GM19468 (cell line): ENCODE results near the gene NIPBL.
"Not testable (repeated sequence)": the region's sequence is repeated elsewhere in the genome, so short reads cannot be mapped to it uniquely, and the experiment has no call there.

ENCODE experiments used
- ATAC-seq: cut with Tn5 transposase; IDR thresholded peaks from one replicate; pipeline ENCODE4 v1.9.1; 2021; ENCODE audit warnings: mild to moderate bottlenecking, moderate library complexity, moderate number of reproducible peaks; ENCODE audit not compliant: unreplicated experiment; ENCODE audit errors: extremely low read depth

NIPBL gene

DNA sequence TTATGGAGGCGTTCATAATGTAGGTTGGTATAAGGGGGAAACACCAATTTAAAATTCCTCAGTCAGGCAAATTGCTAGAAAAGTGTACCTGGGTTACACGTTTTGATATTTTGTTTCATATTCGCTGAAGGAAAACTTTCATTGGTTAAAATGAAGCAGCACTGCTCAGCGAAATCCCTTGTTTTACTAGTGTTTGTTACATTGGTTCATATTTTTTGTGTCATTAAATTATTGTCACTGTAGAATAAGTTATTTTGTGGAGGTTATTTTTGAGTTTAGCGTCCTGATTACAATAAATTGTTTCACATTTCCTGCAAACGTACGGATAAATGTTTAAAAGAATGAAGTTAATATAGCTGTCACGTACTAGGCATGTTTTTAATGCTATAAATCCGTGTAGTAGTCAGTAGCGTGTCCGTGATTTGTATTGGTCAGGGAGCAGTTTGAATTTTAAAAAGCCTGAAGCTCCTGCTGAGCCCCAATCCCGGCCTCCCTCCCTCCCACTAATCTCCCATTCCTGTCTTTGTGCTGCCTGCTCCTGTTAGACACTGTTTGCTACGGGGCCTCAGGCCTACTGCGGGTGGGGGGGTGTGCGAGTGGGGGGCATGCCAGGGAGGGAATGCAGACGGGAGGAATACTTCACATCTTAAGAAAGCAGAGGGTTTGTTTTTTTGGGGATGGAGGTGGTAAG lies 2.0 kb downstream of the NIPBL start:
- ATAC-seq: no peak

DNA sequence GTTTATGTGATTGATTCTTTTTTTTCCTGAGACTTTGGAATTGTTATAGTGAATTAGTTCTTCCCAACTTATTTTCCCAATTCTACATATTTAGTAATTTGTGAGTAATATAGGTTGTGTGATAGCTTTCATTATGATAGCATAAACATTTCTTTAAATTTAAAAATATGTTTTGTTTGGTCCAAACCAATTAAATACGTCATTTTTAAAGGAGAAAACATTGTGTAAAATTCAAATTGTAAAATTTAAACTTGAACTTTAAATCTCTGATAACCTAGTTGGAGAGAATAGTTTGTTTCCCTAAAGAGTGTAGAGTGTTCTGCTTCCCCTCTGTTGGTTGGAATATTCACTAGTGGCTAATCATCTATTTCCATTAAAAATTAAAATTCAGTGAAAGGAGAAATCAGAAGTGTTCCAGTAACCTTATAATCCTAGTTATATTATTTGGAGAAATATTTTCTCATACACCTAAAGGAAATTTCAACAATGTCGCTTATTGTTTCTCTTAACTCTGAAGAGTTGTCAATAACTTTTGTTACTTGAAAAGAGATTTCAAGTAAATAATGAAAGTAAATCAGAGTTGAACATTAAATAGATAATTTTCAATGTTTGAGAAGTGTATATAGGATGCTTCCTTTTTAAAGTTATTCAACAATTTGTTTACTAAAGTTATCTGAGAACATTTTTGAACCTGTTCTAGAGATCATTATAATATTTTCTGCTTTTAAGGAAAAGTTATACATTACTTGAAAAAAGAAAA lies 2.9 kb downstream of the NIPBL start:
- ATAC-seq: no peak

DNA sequence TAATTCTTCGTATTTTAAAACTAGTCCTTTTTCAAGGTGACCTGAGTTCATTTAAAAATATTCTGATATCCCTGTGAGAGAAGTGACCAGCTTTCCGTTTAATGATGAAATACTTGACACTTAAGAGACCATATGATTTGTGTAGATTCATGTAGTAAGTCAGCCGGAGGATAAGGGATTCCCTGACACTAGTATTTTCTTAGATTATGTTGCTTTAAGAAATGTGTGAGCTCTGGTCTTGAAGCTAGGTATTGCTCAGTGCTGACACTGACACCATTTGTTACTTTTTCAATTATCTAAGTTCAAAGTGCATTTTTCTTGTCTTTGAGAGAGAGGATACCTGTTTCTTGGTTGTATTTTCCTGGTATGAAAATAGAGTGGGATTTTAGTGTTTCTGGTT lies 4.2 kb downstream of the NIPBL start:
- no peak for ATAC-seq

DNA sequence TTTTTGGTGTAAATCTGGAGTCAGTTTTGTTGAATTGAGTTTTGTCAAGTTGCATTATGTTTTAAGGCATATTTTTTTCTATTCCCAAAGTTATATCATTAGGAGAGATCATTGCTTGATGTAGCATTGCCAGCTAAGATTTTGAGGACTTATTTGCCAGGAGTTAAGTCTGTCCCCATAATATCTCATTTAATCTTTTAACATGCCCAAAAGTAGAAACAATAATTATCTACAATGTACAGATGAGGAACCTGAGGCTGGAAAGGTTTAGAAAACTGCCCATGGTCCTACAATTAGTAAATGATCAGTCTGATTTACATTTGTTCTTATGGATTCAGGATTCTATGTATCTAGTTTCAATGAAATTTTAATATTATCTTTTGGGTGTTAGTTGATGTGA lies 4.7 kb downstream of the NIPBL start:
- ATAC-seq: no peak

DNA sequence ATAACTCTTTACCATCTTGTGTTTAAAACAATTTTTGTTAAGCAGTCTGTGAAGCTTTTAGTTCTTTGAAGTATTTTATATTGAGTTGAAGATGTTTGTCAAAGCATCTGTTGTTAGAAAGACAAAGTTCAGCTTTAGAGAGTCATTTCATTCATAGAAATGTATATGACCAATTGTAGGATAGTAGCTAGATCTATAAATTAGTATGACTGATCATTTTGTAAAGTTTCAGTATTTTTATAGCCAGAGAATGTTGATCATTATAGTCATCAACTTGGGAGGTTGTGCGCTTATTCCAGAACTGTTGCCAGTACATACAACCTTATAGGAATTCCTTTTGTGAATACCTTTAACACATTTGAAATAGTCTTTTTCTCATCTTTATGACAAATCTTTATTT lies 5.2 kb downstream of the NIPBL start:
- ATAC-seq: no peak

DNA sequence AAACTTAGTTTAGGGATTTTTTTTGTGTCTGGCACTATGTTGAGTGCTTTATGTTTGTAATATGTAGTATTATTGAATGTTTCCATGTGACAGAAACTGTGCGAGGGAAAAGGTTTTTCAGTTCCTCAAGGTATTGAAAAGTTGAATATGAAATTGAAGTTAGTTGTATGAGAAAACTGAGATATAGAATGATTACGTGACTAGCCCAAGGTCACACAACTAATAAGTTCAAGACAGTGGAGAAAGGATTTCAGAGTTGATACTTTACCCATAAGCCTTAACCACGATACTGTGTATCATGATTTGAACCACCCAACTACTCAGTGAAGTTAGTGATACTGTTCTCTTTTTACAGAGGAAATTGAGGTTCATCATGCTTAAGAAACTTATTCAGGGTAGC lies 5.7 kb downstream of the NIPBL start:
- no peak for ATAC-seq

DNA sequence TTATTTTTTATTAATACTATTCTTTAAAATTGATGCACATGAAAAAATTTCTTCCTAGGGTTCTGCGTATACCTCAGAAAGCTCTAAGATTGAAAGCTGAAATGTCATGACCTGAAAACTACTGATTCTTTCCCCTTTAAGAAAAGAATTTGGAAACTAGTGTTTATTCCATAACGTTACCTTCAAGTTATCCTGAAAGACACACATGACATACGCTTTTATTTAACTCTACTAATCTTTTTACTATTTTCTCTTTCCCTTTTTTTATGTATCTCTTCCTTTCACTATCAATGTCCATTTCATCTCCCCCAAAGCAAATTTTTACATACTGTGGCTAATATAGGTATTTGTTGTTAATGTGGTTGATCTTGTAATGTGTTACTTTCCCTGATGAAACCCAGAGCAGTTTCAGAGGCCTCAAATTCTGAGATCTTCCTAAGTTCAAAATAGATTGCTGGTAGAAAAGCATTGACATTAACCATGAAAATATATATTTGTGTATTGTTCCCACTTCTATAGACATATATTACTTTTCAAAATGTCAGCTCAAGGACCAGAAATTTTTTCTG lies 7.4 kb downstream of the NIPBL start:
- no peak for ATAC-seq

DNA sequence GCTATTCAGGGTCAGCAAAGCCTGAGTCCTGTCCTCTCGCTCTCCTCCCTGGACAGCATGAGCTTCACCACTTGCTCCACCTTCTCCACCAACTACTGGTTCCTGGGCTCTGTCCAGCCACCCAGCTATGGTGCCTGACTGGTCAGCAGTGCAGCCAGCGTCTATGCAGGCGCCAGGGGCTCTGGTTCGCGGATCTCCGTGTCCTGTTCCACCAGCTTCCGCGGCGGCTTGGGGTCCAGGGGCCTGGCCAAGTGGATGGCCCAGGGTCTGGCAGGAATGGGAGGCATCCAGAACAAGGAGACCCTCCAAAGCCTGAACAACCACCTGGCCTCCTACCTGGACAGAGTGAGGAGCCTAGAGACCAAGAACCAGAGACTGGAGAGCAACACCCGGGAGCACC lies 8.6 kb downstream of the NIPBL start:
- ATAC-seq: no peak

DNA sequence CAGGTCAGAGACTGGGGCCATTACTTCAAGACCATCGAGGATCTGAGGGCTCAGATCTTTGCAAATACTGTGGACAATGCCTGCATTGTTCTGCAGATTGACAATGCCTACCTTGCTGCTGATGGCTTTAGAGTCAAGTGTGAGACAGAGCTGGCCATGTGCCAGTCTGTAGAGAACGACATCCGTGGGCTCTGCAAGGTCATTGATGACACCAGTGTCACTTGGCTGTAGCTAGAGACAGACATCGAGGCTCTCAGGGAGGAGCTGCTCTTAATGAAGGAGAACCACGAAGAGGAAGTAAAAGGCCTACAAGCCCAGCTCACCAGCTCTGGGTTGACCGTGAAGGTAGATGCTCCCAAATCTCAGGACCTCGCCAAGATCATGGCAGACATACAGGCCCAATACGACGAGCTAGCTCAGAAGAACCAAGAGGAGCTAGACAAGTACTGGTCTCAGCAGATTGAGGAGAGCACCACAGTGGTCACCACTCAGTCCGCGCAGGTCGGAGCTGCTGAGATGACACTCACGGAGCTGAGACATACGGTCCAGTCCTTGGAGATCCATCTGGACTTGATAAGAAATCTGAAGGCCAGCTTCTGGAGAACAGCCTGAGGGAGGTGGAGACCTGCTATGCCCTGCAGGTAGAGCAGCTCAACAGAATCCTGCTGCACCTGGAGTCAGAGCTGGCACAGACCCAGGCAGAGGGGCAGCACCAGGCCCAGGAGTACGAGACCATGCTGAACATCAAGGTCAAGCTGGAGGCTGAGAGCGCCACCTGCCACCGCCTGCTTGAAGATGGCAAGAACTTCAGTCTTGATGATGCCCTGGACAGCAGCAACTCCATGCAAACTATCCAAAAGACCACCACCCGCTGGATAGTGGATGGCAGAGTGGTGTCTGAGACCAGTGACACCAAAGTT lies 9.3 kb downstream of the NIPBL start:
- ATAC-seq: no peak

DNA sequence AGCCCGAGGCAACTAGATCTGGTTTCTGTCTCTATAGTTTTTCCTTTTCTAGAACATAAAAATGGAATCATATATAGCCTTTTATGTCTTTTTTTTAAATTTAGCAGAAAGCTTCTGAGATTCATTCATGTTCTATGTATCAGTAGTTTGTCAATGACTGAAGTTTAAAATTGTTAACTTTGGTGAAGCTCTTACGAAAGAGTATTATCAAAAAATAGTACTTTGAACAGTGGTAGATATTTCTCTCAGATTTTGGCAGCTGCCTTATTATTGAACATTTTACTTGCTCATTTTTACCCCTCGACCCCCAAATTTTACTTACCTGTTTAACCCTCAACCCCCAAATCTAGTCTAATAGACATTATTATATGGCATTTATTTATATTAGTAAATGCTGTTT lies 10.2 kb downstream of the NIPBL start:
- no peak for ATAC-seq

DNA sequence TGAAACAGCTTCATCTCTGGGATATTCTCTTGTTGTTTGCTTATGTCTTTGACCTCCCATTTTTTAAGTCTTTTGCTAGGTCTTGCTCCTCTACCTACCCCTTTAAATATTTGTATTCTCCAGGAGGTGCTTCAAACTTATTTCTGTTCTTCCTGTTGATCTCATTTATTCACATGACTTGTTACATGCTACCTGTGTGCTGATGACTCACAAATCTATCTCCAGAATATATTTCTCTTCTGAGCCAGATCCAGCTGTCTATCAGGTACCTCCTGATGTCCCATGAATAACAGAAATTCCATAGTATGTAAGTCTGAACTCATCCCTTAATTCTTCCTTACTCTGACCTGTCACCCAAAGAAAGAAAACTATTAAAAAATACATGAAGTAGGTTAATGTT lies 11.0 kb downstream of the NIPBL start:
- no peak for ATAC-seq

DNA sequence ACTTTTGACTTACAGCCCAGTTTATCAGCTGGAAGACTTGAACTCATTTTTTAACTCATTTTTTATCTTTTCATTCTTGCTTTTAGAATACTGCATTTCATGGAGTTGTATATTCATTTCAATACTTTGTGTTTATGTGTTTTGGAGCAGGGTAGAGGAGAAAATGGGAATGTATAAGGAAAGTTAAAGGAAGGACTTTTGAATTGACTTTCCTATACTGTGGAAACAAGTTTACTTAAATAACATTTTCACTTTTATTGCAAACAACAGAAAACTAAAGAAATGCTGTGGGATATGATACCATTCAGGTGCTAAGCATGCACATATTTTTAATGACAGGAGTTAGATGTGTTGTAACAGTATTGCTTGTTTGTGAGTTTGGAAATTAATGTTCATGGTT lies 11.7 kb downstream of the NIPBL start:
- ATAC-seq: no peak

DNA sequence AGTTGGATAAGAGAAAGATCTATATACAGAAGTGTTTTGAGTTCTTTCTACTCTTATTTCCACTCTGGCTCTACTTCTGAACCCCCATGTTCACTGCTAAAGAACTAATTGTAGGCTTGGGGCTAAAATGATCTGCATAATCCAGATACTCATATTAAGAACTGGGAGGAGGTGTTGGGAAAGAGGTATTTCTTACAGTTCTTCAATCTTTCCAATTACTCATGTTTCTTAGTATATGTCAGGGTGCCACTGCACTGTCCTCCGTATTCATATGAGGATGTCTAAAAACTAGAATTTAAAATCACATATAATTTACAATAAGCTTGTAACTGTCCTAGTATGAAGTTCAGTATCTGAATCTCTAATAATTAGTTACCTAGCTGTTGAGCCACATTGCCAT lies 12.7 kb downstream of the NIPBL start:
- ATAC-seq: no peak

DNA sequence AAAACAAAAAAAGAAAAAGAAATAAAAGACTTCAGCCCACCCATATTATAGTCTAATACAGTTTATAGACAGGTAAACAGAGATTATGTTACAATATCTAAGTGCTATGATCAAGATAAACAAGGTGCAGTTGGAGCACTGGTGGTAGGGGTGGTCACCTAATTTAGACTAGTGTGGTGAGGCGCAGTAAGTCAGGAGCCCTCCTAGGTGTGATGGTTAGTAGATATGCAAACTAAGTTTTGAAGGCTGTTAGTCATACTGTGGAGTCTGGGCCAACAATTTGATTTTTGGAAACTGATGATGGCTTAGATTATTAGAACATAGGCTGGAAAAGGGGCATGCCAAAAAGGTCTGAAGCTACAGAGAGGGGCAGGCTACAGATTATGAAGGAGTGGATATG lies 14.7 kb downstream of the NIPBL start:
- ATAC-seq: no peak

DNA sequence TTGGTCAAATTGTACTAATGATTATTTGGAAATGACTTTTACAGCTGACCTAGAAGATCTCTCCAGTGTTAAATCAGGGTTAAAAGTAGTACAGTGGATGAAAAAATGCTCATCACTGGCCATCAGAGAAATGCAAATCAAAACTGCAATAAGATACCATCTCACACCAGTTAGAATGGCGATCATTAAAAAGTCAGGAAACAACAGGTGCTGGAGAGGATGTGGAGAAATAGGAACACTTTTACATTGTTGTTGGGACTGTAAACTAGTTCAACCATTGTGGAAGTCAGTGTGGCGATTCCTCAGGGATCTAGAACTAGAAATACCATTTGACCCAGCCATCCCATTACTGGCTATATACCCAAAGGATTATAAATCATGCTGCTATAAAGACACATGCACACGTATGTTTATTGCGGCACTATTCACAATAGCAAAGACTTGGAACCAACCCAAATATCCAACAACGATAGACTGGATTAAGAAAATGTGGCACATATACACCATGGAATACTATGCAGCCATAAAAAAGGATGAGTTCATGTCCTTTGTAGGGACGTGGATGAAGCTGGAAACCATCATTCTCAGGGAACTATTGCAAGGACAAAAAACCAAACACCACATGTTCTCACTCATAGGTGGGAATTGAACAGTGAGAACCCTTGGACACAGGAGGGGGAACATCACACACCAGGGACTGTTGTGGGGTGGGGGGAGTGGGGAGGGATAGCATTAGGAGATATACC lies 15.7 kb downstream of the NIPBL start:
- not testable (repeated sequence) for ATAC-seq

DNA sequence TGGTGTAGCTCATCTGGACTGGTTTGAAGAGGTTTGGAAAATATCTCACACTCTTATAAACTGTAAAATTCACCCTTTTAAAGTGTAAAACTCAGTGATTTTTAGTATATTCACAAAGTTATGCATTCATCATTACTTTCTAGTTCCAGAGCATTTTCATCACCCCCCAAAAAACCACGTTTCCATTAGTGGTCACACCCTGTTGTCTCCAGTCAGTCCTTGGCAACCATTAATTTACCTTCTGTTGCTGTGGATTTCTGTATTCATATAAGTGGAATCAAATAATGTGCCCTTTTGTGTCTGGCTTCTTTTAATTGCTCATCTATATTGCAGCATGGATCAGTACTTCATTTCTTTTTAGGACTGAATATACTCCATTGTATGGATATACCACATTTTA lies 18.4 kb downstream of the NIPBL start:
- no peak for ATAC-seq

DNA sequence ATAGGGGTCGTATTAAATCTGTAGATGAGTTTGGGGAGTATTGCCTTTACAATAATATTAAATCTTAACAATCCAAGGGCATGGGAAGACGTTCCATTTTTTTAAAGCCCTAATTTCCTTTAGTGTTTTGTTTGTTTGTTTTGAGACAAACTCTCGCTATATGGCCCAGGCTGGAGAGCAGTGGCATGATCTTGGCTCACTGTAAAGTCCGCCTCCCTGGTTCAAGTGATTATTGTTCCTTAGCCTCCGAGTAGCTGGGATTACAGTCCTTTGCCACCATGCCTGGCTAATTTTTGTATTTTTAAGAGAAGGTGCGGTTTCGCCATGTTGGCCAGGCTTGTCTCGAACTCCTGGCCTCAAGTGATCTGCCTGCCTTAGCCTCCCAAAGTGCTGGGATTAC lies 19.9 kb downstream of the NIPBL start:
- ATAC-seq: no peak

DNA sequence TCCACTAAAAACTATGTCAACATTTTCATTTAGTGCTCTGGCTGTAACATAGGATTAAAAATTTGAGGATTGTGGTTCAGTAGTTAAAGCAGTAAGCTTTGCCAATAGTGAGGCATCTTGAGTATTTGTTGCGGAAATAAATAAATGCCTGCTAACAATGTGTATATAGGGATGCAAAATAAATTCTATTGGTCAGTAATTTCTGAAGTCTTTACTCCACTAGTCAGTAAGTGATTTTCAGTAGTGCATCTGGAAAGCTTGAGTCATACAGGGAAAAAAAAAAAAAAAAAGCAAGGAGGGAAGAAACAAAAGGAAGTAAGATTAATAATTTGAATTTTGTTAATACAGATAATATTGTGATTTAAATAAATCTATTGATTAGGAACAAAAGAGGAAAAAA lies 21.0 kb downstream of the NIPBL start:
- no peak for ATAC-seq

DNA sequence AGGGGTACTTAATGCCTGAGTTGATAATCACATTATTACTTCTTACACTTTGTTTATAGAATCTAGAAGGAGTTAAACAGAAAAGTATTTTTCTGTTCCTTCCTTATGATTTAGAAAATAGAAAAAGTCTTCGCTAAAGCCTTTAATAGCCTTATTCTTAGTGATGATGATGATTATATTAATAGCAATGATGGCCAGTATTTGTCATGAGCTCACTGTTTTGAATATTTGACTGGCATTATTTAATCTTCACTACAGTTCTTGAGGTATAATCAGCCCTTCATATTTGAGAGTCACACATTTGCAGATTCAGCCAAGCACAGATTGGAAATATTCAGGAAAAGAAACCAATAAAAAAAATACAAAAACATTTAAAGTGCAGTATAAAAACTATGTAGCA lies 23.3 kb downstream of the NIPBL start:
- no peak for ATAC-seq

DNA sequence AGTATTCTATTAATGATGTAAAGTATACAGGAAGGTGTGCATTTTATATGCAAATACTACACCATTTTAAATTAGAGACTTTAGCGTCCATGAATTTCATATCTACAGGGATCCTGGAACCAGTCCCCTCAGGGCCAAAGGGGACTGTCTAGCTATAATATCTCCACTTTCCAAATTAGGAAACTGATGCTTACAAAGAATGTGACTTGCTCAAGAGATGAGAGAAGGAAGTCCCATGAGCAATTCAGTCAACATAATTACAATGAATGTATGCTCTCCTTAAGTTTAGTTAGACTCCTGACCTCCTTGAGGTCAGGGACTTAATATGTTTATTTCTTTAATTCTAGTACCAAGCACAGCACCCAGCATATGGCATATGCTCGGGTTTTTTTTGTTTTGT lies 23.7 kb downstream of the NIPBL start:
- ATAC-seq: no peak
